Naive thymus-derived CD4-positive, alpha-beta T cell (primary cell): ENCODE results near the gene AKAP1. TPM values are rescaled to one million over a fixed set of nuclear protein-coding genes. Genes with fewer than 3 reads are reported as not detected.
A peak's percentile ranks its signal among the peaks of the same experiment; 100 is the strongest.
"Not testable (repeated sequence)": the region's sequence is repeated elsewhere in the genome, so short reads cannot be mapped to it uniquely, and the experiment has no call there.

Experiments used
- ATAC-seq: fragments of 150-1000 bp; cut with Tn5 transposase; 2 replicates; pipeline ENCODE4 v1.10.0; 2021; ENCODE audit warnings: mild to moderate bottlenecking, moderate library complexity
- CTCF ChIA-PET: fragments of 350-600 bp; sonication (Branson Sonifier 250); formaldehyde crosslinking; loops from one replicate; lab custom pipeline; 2021; ENCODE audit warnings: antibody characterized with exemption; lab: Charles Lee
- POLR2A ChIA-PET: fragments of 350-600 bp; sonication (Branson Sonifier 250); formaldehyde crosslinking; loops from one replicate; lab custom pipeline; 2021; ENCODE audit warnings: antibody characterized with exemption, inconsistent platforms; lab: Charles Lee
- DNase-seq, 9 donors: peaks; one replicate each; pipeline versions ENCODE4 v3.0.0 to v3.0.0-alpha.2; 2020 to 2022; ENCODE audit warnings: mixed read lengths in 1 of 9
- H3K27ac ChIP-seq: one replicate; pipeline ENCODE4 v1.7.0; 2013; ENCODE audit warnings: mild to moderate bottlenecking, low read depth, low read length, moderate library complexity
- H3K27me3 ChIP-seq, 2 donors: one replicate each; pipeline ENCODE4 v1.7.0; 2013; ENCODE audit warnings: low read length in 2 of 2, mild to moderate bottlenecking in 2 of 2, moderate library complexity in 2 of 2; ENCODE audit not compliant: control insufficient read depth in 2 of 2, insufficient read depth in 2 of 2
- H3K36me3 ChIP-seq, 3 experiments: 1 replicate in 2 of 3; 2 replicates in 1 of 3; pipeline ENCODE4 v1.7.0; 2013; ENCODE audit warnings: low read length in 3 of 3, mild to moderate bottlenecking in 3 of 3, moderate library complexity in 1 of 3; ENCODE audit not compliant: insufficient read depth in 3 of 3, control insufficient read depth in 2 of 3
- H3K4me1 ChIP-seq, 2 donors: one replicate each; pipeline ENCODE4 v1.7.0; 2013; ENCODE audit warnings: low read length in 2 of 2, mild to moderate bottlenecking in 2 of 2, moderate library complexity in 1 of 2; ENCODE audit not compliant: control insufficient read depth in 2 of 2, insufficient read depth in 2 of 2
- H3K4me3 ChIP-seq: 2 replicates; pipeline ENCODE4 v1.7.0; 2013; ENCODE audit warnings: mild to moderate bottlenecking, low read length
- H3K9me3 ChIP-seq, 3 experiments: 1 replicate in 2 of 3; 2 replicates in 1 of 3; pipeline ENCODE4 v1.7.0; 2013; ENCODE audit warnings: low read length in 3 of 3; ENCODE audit not compliant: control insufficient read depth in 2 of 3
- H3K27ac Mint-ChIP-seq, 9 donors: one replicate each; pipeline ENCODE4 v1.8.0; 2020 to 2022; ENCODE audit warnings: mixed read lengths in 9 of 9, mild to moderate bottlenecking in 8 of 9, moderate library complexity in 5 of 9, inconsistent platforms in 2 of 9
- H3K27me3 Mint-ChIP-seq, 5 donors: one replicate each; pipeline ENCODE4 v1.8.0; 2021 to 2022; ENCODE audit warnings: mixed read lengths in 5 of 5, mild to moderate bottlenecking in 1 of 5
- H3K36me3 Mint-ChIP-seq, 5 donors: one replicate each; pipeline ENCODE4 v1.8.0; 2020 to 2022; ENCODE audit warnings: mixed read lengths in 5 of 5, mild to moderate bottlenecking in 3 of 5, inconsistent platforms in 1 of 5
- H3K4me1 Mint-ChIP-seq, 7 donors: one replicate each; pipeline ENCODE4 v1.8.0; 2020 to 2022; ENCODE audit warnings: mixed read lengths in 7 of 7, mild to moderate bottlenecking in 3 of 7, inconsistent platforms in 1 of 7
- H3K4me3 Mint-ChIP-seq, 10 donors: one replicate each; pipeline ENCODE4 v1.8.0; 2020 to 2022; ENCODE audit warnings: mild to moderate bottlenecking in 10 of 10, mixed read lengths in 10 of 10, moderate library complexity in 6 of 10, inconsistent platforms in 2 of 10
- H3K9me3 Mint-ChIP-seq, 11 donors: one replicate each; pipeline ENCODE4 v1.8.0; 2020 to 2022; ENCODE audit warnings: mixed read lengths in 11 of 11, mild to moderate bottlenecking in 4 of 11, inconsistent platforms in 1 of 11, moderate library complexity in 1 of 11
- intact Hi-C, 2 donors: fragments of 100-400 bp; cut with micrococcal nuclease; formaldehyde crosslinking; loops; one replicate each; pipeline ENCODE4 v1.15.1; 2023
- polyA plus RNA-seq, 2 donors: library from polyadenylated mRNA; unstranded; fragments of 300-500 nt; fragmentation: Illumina TruSeq; gene quantifications; one replicate each; pipeline ENCODE4 v1.2.3, GENCODE V29; 2021
- total RNA-seq, 6 experiments: library from RNA in 5 of 6; stranded (reverse) in 5 of 6; gene quantifications; 1 replicate in 5 of 6; 2 replicates in 1 of 6; pipeline ENCODE4 v1.2.3 and lab custom pipeline; 2021 to 2026

Gene AKAP1
- total and polyA plus RNA-seq, 7 experiments from 2014 or later, result 13.2 to 35.8 (median 26.6) TPM

- DNase-seq (no peak), ATAC-seq (no peak)
- H3K4me1 ChIP-seq, result no peaks in the 10 kb centered on the region
- Mint-ChIP-seq H3K27me3 (no peaks in the 10 kb centered on the region), H3K36me3 (peaks cover 0 to 11% (median 0%) of the 10 kb centered on the region in 5 donors), H3K4me3 (no peak overlapping the region), H3K27ac (no peak overlapping the region), H3K9me3 (no peaks in the 10 kb centered on the region), H3K4me1 (peaks cover 5 to 43% (median 41%) of the 10 kb centered on the region in 7 donors)
- H3K4me3 ChIP-seq, result no peak overlapping the region
- no peaks in the 10 kb centered on the region for H3K36me3 ChIP-seq
- H3K9me3 ChIP-seq, result no peaks in the 10 kb centered on the region
- H3K27me3 ChIP-seq, result no peaks in the 10 kb centered on the region
- intact Hi-C loops, result no loop called here
- CTCF ChIA-PET, result no interaction called here
- no peak overlapping the region for H3K27ac ChIP-seq
- POLR2A ChIA-PET, result interaction anchor here (0.5 kb wide), 1 partner anchor 466 kb away, joined by 3 read pairs; no protein-coding TSS in a partner anchor
Observed at GRCh38 chr17:57096472-57097202, 11.6 kb downstream of the AKAP1 start.

DNA sequence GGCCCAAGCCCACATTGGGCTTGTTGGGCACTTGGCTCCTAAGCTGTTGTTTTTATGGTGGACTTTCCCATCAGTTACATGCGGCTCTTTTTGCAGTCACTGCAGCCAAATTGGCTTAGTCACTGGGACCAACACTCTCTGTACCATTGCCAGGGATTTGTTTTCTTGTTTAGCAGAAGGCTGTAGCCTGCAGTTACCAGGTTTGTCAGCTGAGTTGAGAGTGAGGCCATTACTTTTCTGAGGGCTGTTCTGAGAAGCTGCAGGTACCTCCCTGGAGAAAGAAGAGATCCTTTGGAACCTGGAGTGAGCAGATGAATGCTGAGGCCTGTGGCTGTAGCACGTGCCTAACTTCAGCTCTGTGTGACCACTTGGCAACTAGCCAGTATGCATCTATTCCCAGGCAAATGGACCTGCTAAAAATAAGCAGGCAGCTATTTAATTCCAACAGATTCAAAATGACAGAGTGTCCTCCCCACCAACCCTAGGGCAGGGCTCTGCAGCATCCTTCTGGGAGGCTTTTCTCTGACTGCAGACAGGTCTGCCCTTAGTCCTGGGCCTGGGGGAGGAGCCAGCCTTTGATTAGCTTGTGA, 12.9 kb downstream of the AKAP1 start:
- ATAC-seq, result no peak
- peaks cover 0 to 11% (median 0%) of the 10 kb centered on the region in 5 donors for H3K36me3 Mint-ChIP-seq
- intact Hi-C loops, result no loop called here
- Histone ChIP-seq H3K9me3 (no peaks in the 10 kb centered on the region), H3K4me1 (no peaks in the 10 kb centered on the region), H3K27me3 (no peaks in the 10 kb centered on the region), H3K4me3 (no peak overlapping the region), H3K36me3 (no peaks in the 10 kb centered on the region), H3K27ac (no peak overlapping the region)
- ChIA-PET CTCF (no interaction called here), POLR2A (interaction anchor here (1.1 kb wide), 1 partner anchor 10 kb away, joined by 3 read pairs; no protein-coding TSS in a partner anchor)
- H3K4me3 Mint-ChIP-seq, result no peak overlapping the region
- no peak for DNase-seq
- peaks cover 15 to 49% (median 41%) of the 10 kb centered on the region in 7 donors for H3K4me1 Mint-ChIP-seq
- peak overlapping the region in 1 of 9 donors; percentile 48 for H3K27ac Mint-ChIP-seq
- H3K27me3 Mint-ChIP-seq, result no peaks in the 10 kb centered on the region
- no peaks in the 10 kb centered on the region for H3K9me3 Mint-ChIP-seq

DNA sequence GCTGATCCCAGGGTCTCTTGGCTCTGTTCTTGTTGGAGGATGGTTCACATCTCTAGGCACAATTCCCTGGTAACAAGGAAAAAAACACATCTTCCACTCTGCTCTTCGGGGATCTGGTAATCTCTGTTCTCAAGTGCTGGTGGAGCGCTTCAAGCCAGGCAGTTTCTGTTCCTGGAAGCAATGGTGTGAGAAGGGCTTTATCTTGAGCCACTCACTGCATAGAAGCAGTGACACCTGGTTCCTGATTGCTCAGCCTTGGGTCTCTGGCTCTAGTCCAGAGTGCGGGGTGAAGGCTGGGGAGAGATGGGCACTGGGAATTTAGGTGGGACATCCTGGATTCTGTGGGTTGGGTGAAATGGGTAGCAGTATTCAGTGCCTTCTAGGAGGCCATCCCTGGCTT, 14.1 kb downstream of the AKAP1 start:
- no peak for ATAC-seq
- no peak overlapping the region for H3K4me3 ChIP-seq
- no peaks in the 10 kb centered on the region for H3K4me1 ChIP-seq
- H3K9me3 ChIP-seq, result no peaks in the 10 kb centered on the region
- Mint-ChIP-seq H3K4me1 (peaks cover 15 to 48% (median 33%) of the 10 kb centered on the region in 7 donors), H3K36me3 (peaks cover 0 to 11% (median 0%) of the 10 kb centered on the region in 5 donors), H3K9me3 (no peaks in the 10 kb centered on the region), H3K4me3 (no peak overlapping the region), H3K27me3 (no peaks in the 10 kb centered on the region), H3K27ac (peak overlapping the region in 4 of 9 donors; percentile 26 to 81 (median 58))
- no peak overlapping the region for H3K27ac ChIP-seq
- intact Hi-C loops, result no loop called here
- CTCF ChIA-PET, result no interaction called here
- no peaks in the 10 kb centered on the region for H3K27me3 ChIP-seq
- POLR2A ChIA-PET, result no interaction called here
- no peaks in the 10 kb centered on the region for H3K36me3 ChIP-seq
- no peak for DNase-seq

DNA sequence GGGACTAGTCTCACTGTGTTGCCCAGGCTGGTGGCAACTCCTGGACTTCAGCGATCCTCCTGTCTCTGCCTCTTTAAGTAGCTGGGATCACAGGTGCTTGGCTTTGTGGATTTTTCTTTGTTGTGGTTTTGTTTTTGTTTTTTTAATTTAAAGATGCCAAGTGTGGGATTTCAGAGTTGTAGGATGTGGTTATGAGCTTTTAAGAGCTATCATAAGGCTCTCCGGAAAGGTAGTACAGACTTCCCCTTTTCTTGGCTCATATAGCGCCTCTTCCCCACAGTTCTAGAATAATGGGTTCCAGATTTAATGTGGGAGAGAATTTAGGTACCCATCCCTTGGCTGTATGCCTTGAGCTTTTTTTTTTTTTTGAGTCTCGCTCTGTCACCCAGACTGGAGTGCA, 17.1 kb downstream of the AKAP1 start:
- Mint-ChIP-seq H3K27ac (peak overlapping the region in 2 of 9 donors; percentile 12 to 56), H3K27me3 (no peaks in the 10 kb centered on the region), H3K4me1 (peaks cover 15 to 45% (median 40%) of the 10 kb centered on the region in 7 donors), H3K36me3 (peaks cover 0 to 16% (median 0%) of the 10 kb centered on the region in 5 donors), H3K4me3 (peak overlapping the region in 5 of 10 donors; percentile 26 to 71 (median 40)), H3K9me3 (no peaks in the 10 kb centered on the region)
- POLR2A ChIA-PET, result no interaction called here
- no peak for DNase-seq
- Histone ChIP-seq H3K4me3 (no peak overlapping the region), H3K27ac (no peak overlapping the region), H3K4me1 (no peaks in the 10 kb centered on the region), H3K36me3 (peaks cover 0 to 22% (median 0%) of the 10 kb centered on the region in 3 experiments), H3K27me3 (no peaks in the 10 kb centered on the region), H3K9me3 (no peaks in the 10 kb centered on the region)
- intact Hi-C loops, result no loop called here
- CTCF ChIA-PET, result interaction anchor here (0.6 to 0.7 kb wide), 3 partner anchors 17 to 721 kb away, joined by 3 to 7 read pairs (median 3); partner anchors contain the start of gene AKAP1
- peak; percentile 56 for ATAC-seq

GRCh38 chr17:57102660-57103059, 17.6 kb downstream of the AKAP1 start:
- CTCF ChIA-PET, result interaction anchor here (0.6 kb wide), 1 partner anchor 18 kb away, joined by 7 read pairs; the partner anchor contains the start of gene AKAP1
- DNase-seq, ATAC-seq, H3K4me3 ChIP-seq, H3K27me3 Mint-ChIP-seq, H3K4me3 Mint-ChIP-seq, H3K9me3 Mint-ChIP-seq, H3K27me3 ChIP-seq, H3K27ac ChIP-seq, POLR2A ChIA-PET, H3K4me1 ChIP-seq, H3K9me3 ChIP-seq, intact Hi-C loops: not testable (repeated sequence)
- H3K36me3 Mint-ChIP-seq, result peaks cover 0 to 16% (median 0%) of the 10 kb centered on the region in 5 donors
- peaks cover 15 to 45% (median 40%) of the 10 kb centered on the region in 7 donors for H3K4me1 Mint-ChIP-seq
- H3K27ac Mint-ChIP-seq, result peak overlapping the region in 1 of 9 donors; percentile 46
- peaks cover 0 to 23% (median 0%) of the 10 kb centered on the region in 3 experiments for H3K36me3 ChIP-seq

- Histone ChIP-seq H3K9me3 (no peaks in the 10 kb centered on the region), H3K36me3 (peaks cover 0 to 34% (median 0%) of the 10 kb centered on the region in 3 experiments), H3K4me1 (no peaks in the 10 kb centered on the region), H3K4me3 (no peak overlapping the region), H3K27ac (no peak overlapping the region), H3K27me3 (no peaks in the 10 kb centered on the region)
- no peak overlapping the region for H3K4me3 Mint-ChIP-seq
- H3K36me3 Mint-ChIP-seq, result peaks cover 0 to 13% (median 0%) of the 10 kb centered on the region in 5 donors
- H3K9me3 Mint-ChIP-seq, result no peaks in the 10 kb centered on the region
- peaks cover 13 to 31% (median 26%) of the 10 kb centered on the region in 7 donors for H3K4me1 Mint-ChIP-seq
- peak overlapping the region in 2 of 9 donors; percentile 36 to 73 for H3K27ac Mint-ChIP-seq
- CTCF ChIA-PET, result no interaction called here
- intact Hi-C loops, result no loop called here
- DNase-seq (no peak), ATAC-seq (no peak)
- POLR2A ChIA-PET, result no interaction called here
- no peaks in the 10 kb centered on the region for H3K27me3 Mint-ChIP-seq
Observed at GRCh38 chr17:57104461-57105175, 19.6 kb downstream of the AKAP1 start.
